HG02610 (cell line): Measurements from ENCODE around the gene OGFRL1.
"Not testable (repeated sequence)": the region's sequence is repeated elsewhere in the genome, so short reads cannot be mapped to it uniquely, and the experiment has no call there.

ENCODE experiments used
- ATAC-seq: cut with Tn5 transposase; IDR thresholded peaks from one replicate; pipeline ENCODE4 v1.9.1; 2021; ENCODE audit warnings: mild to moderate bottlenecking, moderate library complexity; ENCODE audit not compliant: unreplicated experiment

OGFRL1 gene

GRCh38 chr6:71288228-71289038 is at the start of gene OGFRL1:
OGFRL1 (plus strand) TSS chr6:71288811; CDS start chr6:71288937, 126 bp downstream.
- peak; percentile 87 for ATAC-seq

GRCh38 chr6:71239694-71240093 is 48.9 kb upstream of the OGFRL1 start:
- no peak for ATAC-seq

GRCh38 chr6:71245265-71246049 is 43.2 kb upstream of the OGFRL1 start:
- ATAC-seq = no peak

- no peak for ATAC-seq
Measured at GRCh38 chr6:71246596-71246995, 42.0 kb upstream of the OGFRL1 start.

GRCh38 chr6:71248306-71248765 is 40.3 kb upstream of the OGFRL1 start:
- peak; percentile 83 for ATAC-seq

- ATAC-seq = no peak
Measured at GRCh38 chr6:71248878-71249544, 39.6 kb upstream of the OGFRL1 start.

- ATAC-seq = no peak
Measured at GRCh38 chr6:71250099-71250602, 38.5 kb upstream of the OGFRL1 start.

GRCh38 chr6:71252410-71252809 is 36.2 kb upstream of the OGFRL1 start:
- ATAC-seq = no peak

- ATAC-seq = no peak
Measured at GRCh38 chr6:71252960-71253359, 35.7 kb upstream of the OGFRL1 start.

GRCh38 chr6:71254323-71254722 is 34.3 kb upstream of the OGFRL1 start:
- no peak for ATAC-seq

GRCh38 chr6:71258078-71258866 is 30.3 kb upstream of the OGFRL1 start:
- no peak for ATAC-seq

GRCh38 chr6:71259888-71260604 is 28.6 kb upstream of the OGFRL1 start:
- no peak for ATAC-seq

- ATAC-seq = no peak
Measured at GRCh38 chr6:71262914-71263313, 25.7 kb upstream of the OGFRL1 start.

- not testable (repeated sequence) for ATAC-seq
Measured at GRCh38 chr6:71266392-71266791, 22.2 kb upstream of the OGFRL1 start.

- ATAC-seq = peak; percentile 86
Measured at GRCh38 chr6:71268735-71269437, 19.7 kb upstream of the OGFRL1 start.

GRCh38 chr6:71277926-71278600 is 10.5 kb upstream of the OGFRL1 start:
- ATAC-seq = peak; percentile 76

GRCh38 chr6:71279321-71279720 is 9.3 kb upstream of the OGFRL1 start:
- ATAC-seq = no peak

GRCh38 chr6:71279740-71280139 is 8.9 kb upstream of the OGFRL1 start:
- ATAC-seq = no peak

- ATAC-seq = no peak
Measured at GRCh38 chr6:71280701-71281100, 7.9 kb upstream of the OGFRL1 start.
